ENCODE measurements around the gene EVPLL.
"Not testable (repeated sequence)": the region's sequence is repeated elsewhere in the genome, so short reads cannot be mapped to it uniquely, and the experiment has no call there.

The EVPLL gene

DNA sequence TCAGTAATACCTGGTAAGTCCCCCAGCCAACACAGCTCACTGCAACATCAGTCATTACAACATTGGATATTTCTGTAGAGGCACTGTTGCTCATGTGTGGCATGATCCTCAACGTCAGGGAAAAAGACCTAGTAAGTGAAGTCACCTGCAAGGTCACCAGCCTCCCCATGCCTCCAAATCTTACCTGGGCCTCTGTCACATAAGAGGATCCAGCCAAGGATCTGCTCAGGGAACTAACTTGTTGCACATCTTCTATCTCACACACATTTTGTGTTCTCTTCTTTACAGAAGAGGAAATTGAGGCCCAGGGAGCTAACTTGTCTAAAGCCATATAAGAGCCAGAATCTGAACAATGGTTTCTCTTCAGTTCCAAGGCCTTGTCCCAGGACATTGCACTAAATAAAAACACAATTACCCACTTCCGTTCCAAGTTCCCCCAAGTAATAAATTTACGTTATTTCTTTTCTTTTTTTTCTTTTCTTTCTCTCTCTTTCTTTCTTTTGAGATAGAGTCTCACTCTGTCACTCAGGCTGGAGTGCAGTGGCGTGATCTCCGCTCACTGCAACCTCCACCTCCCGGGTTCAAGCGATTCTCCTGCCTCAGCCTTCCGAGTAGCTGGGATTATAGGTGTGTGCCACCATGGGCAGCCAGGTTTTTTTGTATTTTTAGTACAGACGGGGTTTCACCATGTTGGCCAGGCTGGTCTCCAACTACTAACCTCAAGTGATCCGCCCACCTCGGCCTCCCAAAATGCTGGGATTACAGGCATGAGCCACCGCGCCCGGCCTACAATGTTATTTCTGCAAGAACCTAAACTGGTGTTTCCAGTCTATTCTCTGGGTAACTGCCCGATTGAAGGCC is 15.5 kb upstream of the EVPLL start:
- Histone ChIP-seq H3K27me3 (ENCODE audit: control insufficient read depth, insufficient read depth, low read length) (no peaks in the 10 kb centered on the region), H3K9me3 (ENCODE audit: control insufficient read depth, insufficient read depth, low read depth, low read length) (no peaks in the 10 kb centered on the region), H3K36me3 (ENCODE audit: control insufficient read depth, insufficient read depth, low read length) (peaks cover 25% of the 10 kb centered on the region), H3K4me3 (ENCODE audit: low read depth, low read length) (peak overlapping the region; percentile 97), H3K4me1 (ENCODE audit: control insufficient read depth, insufficient read depth, low read length) (peaks cover 3% of the 10 kb centered on the region; the same call in 1 of the 2 replicates), H3K9ac (ENCODE audit: low read length) (peak overlapping the region; percentile 84), H3K27ac (ENCODE audit: low read depth, low read length) (peak overlapping the region; percentile 85; the same call in 1 of the 2 replicates)

DNA sequence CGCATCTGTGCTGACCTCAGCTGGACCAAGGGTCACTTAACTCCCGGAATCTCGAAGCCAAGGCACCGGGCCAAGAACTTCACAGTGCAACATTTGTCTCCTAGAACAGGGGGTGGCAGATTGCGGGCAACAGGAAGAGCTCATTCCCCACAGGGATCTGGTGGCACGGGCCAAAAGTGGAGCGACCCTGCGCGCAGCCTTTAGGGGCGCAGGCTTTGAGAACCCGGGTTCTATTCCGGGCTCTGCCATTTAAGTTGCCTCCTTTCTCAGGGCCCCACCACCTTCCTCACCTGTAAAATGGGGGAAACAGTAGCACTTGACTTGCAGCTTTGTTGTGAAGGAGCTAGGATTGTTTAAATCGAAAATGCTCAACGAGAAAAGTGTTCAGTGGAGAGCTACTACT is 14.9 kb upstream of the EVPLL start:
- peaks cover 3% of the 10 kb centered on the region; the same call in 1 of the 2 replicates for H3K4me1 ChIP-seq (ENCODE audit: control insufficient read depth, insufficient read depth, low read length)
- peak overlapping the region; percentile 85; the same call in 1 of the 2 replicates for H3K27ac ChIP-seq (ENCODE audit: low read depth, low read length)

GRCh38 chr17:18363101-18364049 is 14.2 kb upstream of the EVPLL start, which contains the start of gene SHMT1:
Gene SHMT1 (minus strand): TSS chr17:18363550. CDS start chr17:18355981, 7,569 bp downstream.
- H3K36me3 ChIP-seq (ENCODE audit: control insufficient read depth, insufficient read depth, low read length): peaks cover 18% of the 10 kb centered on the region
- H3K9ac ChIP-seq (ENCODE audit: low read length): peak within 1 kb of the TSS; percentile 84
- H3K9me3 ChIP-seq (ENCODE audit: control insufficient read depth, insufficient read depth, low read depth, low read length): no peaks in the 10 kb centered on the region
- peak within 1 kb of the TSS; percentile 85; the same call in 1 of the 2 replicates for H3K27ac ChIP-seq (ENCODE audit: low read depth, low read length)
- H3K4me3 ChIP-seq (ENCODE audit: low read depth, low read length): peak within 1 kb of the TSS; percentile 97
- peaks cover 3% of the 10 kb centered on the region; the same call in 1 of the 2 replicates for H3K4me1 ChIP-seq (ENCODE audit: control insufficient read depth, insufficient read depth, low read length)
- H3K27me3 ChIP-seq (ENCODE audit: control insufficient read depth, insufficient read depth, low read length): no peaks in the 10 kb centered on the region

More for the DNA sequence above, 14.9 kb upstream of the EVPLL start:
- Histone ChIP-seq H3K27me3 (ENCODE audit: control insufficient read depth, insufficient read depth, low read length) (no peaks in the 10 kb centered on the region), H3K4me3 (ENCODE audit: low read depth, low read length) (peak overlapping the region; percentile 97), H3K9ac (ENCODE audit: low read length) (peak overlapping the region; percentile 84), H3K9me3 (ENCODE audit: control insufficient read depth, insufficient read depth, low read depth, low read length) (no peaks in the 10 kb centered on the region), H3K36me3 (ENCODE audit: control insufficient read depth, insufficient read depth, low read length) (peaks cover 20% of the 10 kb centered on the region)

DNA sequence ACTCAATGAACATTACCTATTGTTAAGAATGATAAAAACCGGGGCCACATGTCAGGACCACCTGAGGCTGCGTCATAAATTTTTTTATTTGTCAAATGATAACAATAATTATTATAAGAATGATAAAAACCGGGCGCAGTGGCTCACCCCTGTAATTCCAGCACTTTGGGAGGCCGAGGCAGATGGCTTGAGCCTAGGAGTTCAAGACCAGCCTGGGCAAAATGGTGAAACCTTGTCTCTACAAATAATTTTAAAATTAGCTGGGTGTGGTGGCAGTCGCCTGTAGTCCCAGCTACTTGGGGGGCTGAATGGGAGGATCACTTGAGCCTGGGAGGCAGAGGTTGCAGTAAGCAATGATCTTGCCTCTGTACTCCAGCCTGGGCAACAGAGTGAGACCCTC is 13.4 kb upstream of the EVPLL start:
- no peaks in the 10 kb centered on the region for H3K9me3 ChIP-seq (ENCODE audit: control insufficient read depth, insufficient read depth, low read depth, low read length)
- no peak overlapping the region for H3K27ac ChIP-seq (ENCODE audit: low read depth, low read length)
- peaks cover 3% of the 10 kb centered on the region; the same call in 1 of the 2 replicates for H3K4me1 ChIP-seq (ENCODE audit: control insufficient read depth, insufficient read depth, low read length)
- no peak overlapping the region for H3K4me3 ChIP-seq (ENCODE audit: low read depth, low read length)
- no peaks in the 10 kb centered on the region for H3K27me3 ChIP-seq (ENCODE audit: control insufficient read depth, insufficient read depth, low read length)
- peaks cover 10% of the 10 kb centered on the region for H3K36me3 ChIP-seq (ENCODE audit: control insufficient read depth, insufficient read depth, low read length)
- no peak overlapping the region for H3K9ac ChIP-seq (ENCODE audit: low read length)

GRCh38 chr17:18368946-18369345 is 8.6 kb upstream of the EVPLL start:
- no peak overlapping the region for H3K4me3 ChIP-seq (ENCODE audit: low read depth, low read length)
- no peaks in the 10 kb centered on the region for H3K4me1 ChIP-seq (ENCODE audit: control insufficient read depth, insufficient read depth, low read length)
- H3K9ac ChIP-seq (ENCODE audit: low read length): no peak overlapping the region
- H3K27ac ChIP-seq (ENCODE audit: low read depth, low read length): no peak overlapping the region
- H3K27me3 ChIP-seq (ENCODE audit: control insufficient read depth, insufficient read depth, low read length): no peaks in the 10 kb centered on the region
- no peaks in the 10 kb centered on the region for H3K36me3 ChIP-seq (ENCODE audit: control insufficient read depth, insufficient read depth, low read length)
- H3K9me3 ChIP-seq (ENCODE audit: control insufficient read depth, insufficient read depth, low read depth, low read length): no peaks in the 10 kb centered on the region

GRCh38 chr17:18370761-18371160 is 6.8 kb upstream of the EVPLL start:
- no peak overlapping the region for H3K27ac ChIP-seq (ENCODE audit: low read depth, low read length)
- no peaks in the 10 kb centered on the region for H3K27me3 ChIP-seq (ENCODE audit: control insufficient read depth, insufficient read depth, low read length)
- no peaks in the 10 kb centered on the region for H3K36me3 ChIP-seq (ENCODE audit: control insufficient read depth, insufficient read depth, low read length)
- no peaks in the 10 kb centered on the region for H3K4me1 ChIP-seq (ENCODE audit: control insufficient read depth, insufficient read depth, low read length)
- H3K9ac ChIP-seq (ENCODE audit: low read length): no peak overlapping the region
- no peak overlapping the region for H3K4me3 ChIP-seq (ENCODE audit: low read depth, low read length)
- peaks cover 8% of the 10 kb centered on the region for H3K9me3 ChIP-seq (ENCODE audit: control insufficient read depth, insufficient read depth, low read depth, low read length)

GRCh38 chr17:18371455-18371854 is 6.1 kb upstream of the EVPLL start:
- Histone ChIP-seq H3K4me3 (ENCODE audit: low read depth, low read length) (no peak overlapping the region), H3K36me3 (ENCODE audit: control insufficient read depth, insufficient read depth, low read length) (no peaks in the 10 kb centered on the region), H3K27ac (ENCODE audit: low read depth, low read length) (no peak overlapping the region), H3K9ac (ENCODE audit: low read length) (no peak overlapping the region), H3K4me1 (ENCODE audit: control insufficient read depth, insufficient read depth, low read length) (no peaks in the 10 kb centered on the region), H3K9me3 (ENCODE audit: control insufficient read depth, insufficient read depth, low read depth, low read length) (peaks cover 8% of the 10 kb centered on the region), H3K27me3 (ENCODE audit: control insufficient read depth, insufficient read depth, low read length) (no peaks in the 10 kb centered on the region)

DNA sequence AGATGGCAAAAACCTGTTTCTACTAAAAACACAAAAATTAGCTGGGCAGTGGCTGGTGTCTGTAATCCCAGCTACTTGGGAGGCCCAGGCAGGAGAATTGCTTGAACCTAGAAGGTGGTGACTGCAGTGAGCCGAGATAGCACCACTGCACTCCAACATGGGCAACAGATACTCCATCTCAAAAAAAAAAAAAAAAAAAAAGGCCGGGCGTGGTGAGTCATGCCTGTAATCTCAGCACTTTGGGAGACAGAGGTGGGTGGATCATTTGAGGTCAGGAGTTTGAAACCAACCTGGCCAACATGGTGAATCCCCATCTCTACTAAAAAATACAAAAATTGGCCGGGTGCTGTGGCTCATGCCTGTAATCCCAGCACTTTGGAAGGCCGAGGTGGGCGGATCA is 4.4 kb upstream of the EVPLL start:
- not testable (repeated sequence) for H3K27ac ChIP-seq (ENCODE audit: low read depth, low read length); H3K36me3 ChIP-seq (ENCODE audit: control insufficient read depth, insufficient read depth, low read length); H3K4me3 ChIP-seq (ENCODE audit: low read depth, low read length); H3K27me3 ChIP-seq (ENCODE audit: control insufficient read depth, insufficient read depth, low read length); H3K4me1 ChIP-seq (ENCODE audit: control insufficient read depth, insufficient read depth, low read length); H3K9me3 ChIP-seq (ENCODE audit: control insufficient read depth, insufficient read depth, low read depth, low read length); H3K9ac ChIP-seq (ENCODE audit: low read length)

GRCh38 chr17:18374216-18374615 is 3.4 kb upstream of the EVPLL start:
- H3K9me3 ChIP-seq (ENCODE audit: control insufficient read depth, insufficient read depth, low read depth, low read length): peaks cover 8% of the 10 kb centered on the region
- H3K27ac ChIP-seq (ENCODE audit: low read depth, low read length): no peak overlapping the region
- no peaks in the 10 kb centered on the region for H3K4me1 ChIP-seq (ENCODE audit: control insufficient read depth, insufficient read depth, low read length)
- H3K9ac ChIP-seq (ENCODE audit: low read length): no peak overlapping the region
- H3K36me3 ChIP-seq (ENCODE audit: control insufficient read depth, insufficient read depth, low read length): no peaks in the 10 kb centered on the region
- H3K4me3 ChIP-seq (ENCODE audit: low read depth, low read length): no peak overlapping the region
- no peaks in the 10 kb centered on the region for H3K27me3 ChIP-seq (ENCODE audit: control insufficient read depth, insufficient read depth, low read length)

GRCh38 chr17:18378205-18378505 is 577 bp downstream of the EVPLL start:
- Histone ChIP-seq H3K9me3 (ENCODE audit: control insufficient read depth, insufficient read depth, low read depth, low read length) (peaks cover 8% of the 10 kb centered on the region), H3K4me3 (ENCODE audit: low read depth, low read length) (no peak overlapping the region), H3K27ac (ENCODE audit: low read depth, low read length) (no peak overlapping the region), H3K9ac (ENCODE audit: low read length) (no peak overlapping the region), H3K27me3 (ENCODE audit: control insufficient read depth, insufficient read depth, low read length) (no peaks in the 10 kb centered on the region), H3K4me1 (ENCODE audit: control insufficient read depth, insufficient read depth, low read length) (0 out of 2 replicates have a peak, but pooled peaks cover 3% of the 10 kb centered on the region), H3K36me3 (ENCODE audit: control insufficient read depth, insufficient read depth, low read length) (no peaks in the 10 kb centered on the region)

DNA sequence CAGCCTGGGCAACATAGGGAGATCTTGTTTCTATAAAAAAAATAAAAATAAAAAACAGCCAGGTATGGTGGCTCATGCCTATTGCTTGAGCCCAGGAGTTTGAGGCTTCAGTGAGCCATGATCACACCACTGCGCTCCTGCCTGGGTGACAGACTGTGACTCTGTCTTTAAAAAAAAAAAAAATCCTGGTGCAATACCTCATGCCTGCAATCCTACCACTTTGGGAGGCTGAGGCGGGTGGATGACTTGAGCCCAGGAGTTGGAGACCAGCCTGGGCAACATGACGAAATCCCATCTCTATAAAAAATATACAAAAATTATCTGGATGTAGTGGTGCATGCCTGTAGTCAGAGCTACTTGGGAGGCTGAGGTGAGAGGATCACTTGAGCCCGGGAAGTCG is 1.0 kb downstream of the EVPLL start:
- not testable (repeated sequence) for H3K27me3 ChIP-seq (ENCODE audit: control insufficient read depth, insufficient read depth, low read length); H3K9ac ChIP-seq (ENCODE audit: low read length); H3K4me3 ChIP-seq (ENCODE audit: low read depth, low read length); H3K9me3 ChIP-seq (ENCODE audit: control insufficient read depth, insufficient read depth, low read depth, low read length); H3K27ac ChIP-seq (ENCODE audit: low read depth, low read length); H3K4me1 ChIP-seq (ENCODE audit: control insufficient read depth, insufficient read depth, low read length); H3K36me3 ChIP-seq (ENCODE audit: control insufficient read depth, insufficient read depth, low read length)
